ENCODE data around the gene MPG.
A peak's percentile ranks its signal among the peaks of the same experiment; 100 is the strongest.

The MPG gene

GRCh38 chr16:66309-67182, 11.5 kb upstream of the MPG start:
- peaks cover 0 to 36% (median 33%) of the 10 kb centered on the region in 5 donors for H3K36me3 ChIP-seq (ENCODE audit: control insufficient read depth in 5 of 5, insufficient read depth in 5 of 5, low read length in 5 of 5)
- H3K9ac ChIP-seq (ENCODE audit: low read length in 5 of 5) = peak overlapping the region in 1 of 5 donors; percentile 2
- peaks cover 2 to 60% (median 55%) of the 10 kb centered on the region in 5 donors for H3K4me1 ChIP-seq (ENCODE audit: control insufficient read depth in 5 of 5, insufficient read depth in 5 of 5, low read length in 5 of 5)
- no peaks in the 10 kb centered on the region for H3K9me3 ChIP-seq (ENCODE audit: control insufficient read depth in 5 of 5, low read length in 5 of 5)
- peaks cover 0 to 3% (median 0%) of the 10 kb centered on the region in 5 donors for H3K27me3 ChIP-seq (ENCODE audit: control insufficient read depth in 5 of 5, insufficient read depth in 4 of 5, low read length in 5 of 5)
- no peak overlapping the region for H3K27ac ChIP-seq (ENCODE audit: low read depth, low read length)
- no peak overlapping the region for H3K4me3 ChIP-seq (ENCODE audit: low read depth in 1 of 5, low read length in 5 of 5)

DNA sequence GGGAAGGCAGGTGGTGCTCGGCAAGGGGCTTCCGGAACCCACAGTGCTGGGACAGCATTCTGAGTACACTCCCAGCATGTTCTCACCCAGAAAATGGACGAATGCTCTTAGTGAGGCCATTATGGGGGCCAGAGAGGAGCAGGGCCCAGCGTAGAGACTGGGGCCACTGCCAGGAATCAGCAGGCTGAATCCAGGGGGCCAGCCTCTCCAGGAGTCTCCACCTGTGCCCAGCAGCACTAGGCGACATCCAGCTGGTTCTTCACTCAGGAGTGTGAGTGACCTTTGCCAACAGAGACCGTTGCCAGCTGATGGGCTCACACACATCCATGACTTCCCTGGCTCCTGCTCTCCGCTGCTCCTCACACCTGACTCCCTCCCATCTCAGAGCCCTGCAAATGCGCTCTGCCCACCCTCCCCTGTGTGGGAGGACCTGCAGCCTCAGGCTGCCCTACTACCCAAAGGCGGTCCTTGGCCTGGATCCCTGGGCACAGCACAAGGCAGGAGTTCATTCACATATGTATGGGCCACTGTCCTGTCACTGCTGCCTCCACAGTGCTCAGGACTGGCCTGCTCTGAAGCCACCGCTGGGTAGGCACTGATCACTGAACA, 10.7 kb upstream of the MPG start:
- H3K9ac ChIP-seq (ENCODE audit: low read length in 5 of 5) = peak overlapping the region in 1 of 5 donors; percentile 25
- H3K4me3 ChIP-seq (ENCODE audit: low read depth in 1 of 5, low read length in 5 of 5) = no peak overlapping the region

DNA sequence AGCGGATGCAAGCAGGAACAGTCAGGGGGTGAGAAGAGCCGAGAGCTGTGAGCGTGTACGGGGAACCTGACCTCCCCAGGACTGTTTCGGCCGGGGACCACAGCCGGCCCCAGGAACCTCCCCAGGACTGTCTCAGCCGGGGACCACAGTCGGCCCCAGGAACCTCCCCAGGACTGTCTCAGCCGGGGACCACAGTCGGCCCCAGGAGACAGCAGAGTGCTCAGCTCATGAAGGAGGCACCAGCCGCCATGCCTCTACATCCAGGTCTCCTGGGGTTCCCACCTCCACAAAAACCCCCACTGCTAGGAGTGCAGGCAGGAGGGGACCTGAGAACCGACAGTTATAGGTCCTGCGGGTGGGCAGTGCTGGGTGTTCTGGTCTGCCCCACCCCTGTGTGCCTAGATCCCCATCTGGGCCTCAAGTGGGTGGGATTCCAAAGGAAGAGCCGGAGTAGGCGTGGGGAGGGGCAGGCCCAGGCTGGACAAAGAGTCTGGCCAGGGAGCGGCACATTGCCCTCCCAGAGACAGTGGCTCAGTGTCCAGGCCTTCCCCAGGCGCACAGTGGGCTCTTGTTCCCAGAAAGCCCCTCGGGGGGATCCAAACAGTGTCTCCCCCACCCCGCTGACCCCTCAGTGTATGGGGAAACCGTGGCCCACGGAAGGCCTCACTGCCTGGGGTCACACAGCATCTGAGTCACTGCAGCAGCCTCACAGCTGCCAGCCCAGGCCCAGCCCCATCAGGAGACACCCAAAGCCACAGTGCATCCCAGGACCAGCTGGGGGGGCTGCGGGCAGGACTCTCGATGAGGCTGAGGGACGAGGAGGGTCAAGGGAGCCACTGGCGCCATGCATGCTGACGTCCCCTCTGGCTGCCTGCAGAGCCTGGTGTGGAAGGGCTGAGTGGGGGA, 9.9 kb upstream of the MPG start:
- H3K9ac ChIP-seq (ENCODE audit: low read length in 5 of 5) = peak overlapping the region in 2 of 5 donors; percentile 30 to 32
- H3K9me3 ChIP-seq (ENCODE audit: control insufficient read depth in 5 of 5, low read length in 5 of 5) = no peaks in the 10 kb centered on the region
- H3K27ac ChIP-seq (ENCODE audit: low read depth, low read length) = no peak overlapping the region
- peaks cover 0 to 20% (median 18%) of the 10 kb centered on the region in 5 donors for H3K36me3 ChIP-seq (ENCODE audit: control insufficient read depth in 5 of 5, insufficient read depth in 5 of 5, low read length in 5 of 5)
- peaks cover 4 to 70% (median 65%) of the 10 kb centered on the region in 5 donors for H3K4me1 ChIP-seq (ENCODE audit: control insufficient read depth in 5 of 5, insufficient read depth in 5 of 5, low read length in 5 of 5)
- H3K4me3 ChIP-seq (ENCODE audit: low read depth in 1 of 5, low read length in 5 of 5) = no peak overlapping the region
- H3K27me3 ChIP-seq (ENCODE audit: control insufficient read depth in 5 of 5, insufficient read depth in 4 of 5, low read length in 5 of 5) = peaks cover 0 to 5% (median 0%) of the 10 kb centered on the region in 5 donors

More for the DNA sequence above, 10.7 kb upstream of the MPG start:
- Histone ChIP-seq H3K9me3 (ENCODE audit: control insufficient read depth in 5 of 5, low read length in 5 of 5) (no peaks in the 10 kb centered on the region), H3K4me1 (ENCODE audit: control insufficient read depth in 5 of 5, insufficient read depth in 5 of 5, low read length in 5 of 5) (peaks cover 2 to 65% (median 59%) of the 10 kb centered on the region in 5 donors), H3K27me3 (ENCODE audit: control insufficient read depth in 5 of 5, insufficient read depth in 4 of 5, low read length in 5 of 5) (peaks cover 0 to 3% (median 0%) of the 10 kb centered on the region in 5 donors), H3K36me3 (ENCODE audit: control insufficient read depth in 5 of 5, insufficient read depth in 5 of 5, low read length in 5 of 5) (peaks cover 0 to 28% (median 26%) of the 10 kb centered on the region in 5 donors), H3K27ac (ENCODE audit: low read depth, low read length) (no peak overlapping the region)

- peaks cover 0 to 5% (median 0%) of the 10 kb centered on the region in 5 donors for H3K27me3 ChIP-seq (ENCODE audit: control insufficient read depth in 5 of 5, insufficient read depth in 4 of 5, low read length in 5 of 5)
- H3K4me3 ChIP-seq (ENCODE audit: low read depth in 1 of 5, low read length in 5 of 5) = no peak overlapping the region
- peaks cover 0 to 9% (median 8%) of the 10 kb centered on the region in 5 donors for H3K36me3 ChIP-seq (ENCODE audit: control insufficient read depth in 5 of 5, insufficient read depth in 5 of 5, low read length in 5 of 5)
- H3K9ac ChIP-seq (ENCODE audit: low read length in 5 of 5) = peak overlapping the region in 2 of 5 donors; percentile 21 to 42
- H3K27ac ChIP-seq (ENCODE audit: low read depth, low read length) = no peak overlapping the region
- peaks cover 4 to 80% (median 73%) of the 10 kb centered on the region in 5 donors for H3K4me1 ChIP-seq (ENCODE audit: control insufficient read depth in 5 of 5, insufficient read depth in 5 of 5, low read length in 5 of 5)
- no peaks in the 10 kb centered on the region for H3K9me3 ChIP-seq (ENCODE audit: control insufficient read depth in 5 of 5, low read length in 5 of 5)
These were observed 8.8 kb upstream of the MPG start for GRCh38 chr16:69181-69580.

- H3K27me3 ChIP-seq (ENCODE audit: control insufficient read depth in 5 of 5, insufficient read depth in 4 of 5, low read length in 5 of 5) = peaks cover 0 to 5% (median 0%) of the 10 kb centered on the region in 5 donors
- H3K9me3 ChIP-seq (ENCODE audit: control insufficient read depth in 5 of 5, low read length in 5 of 5) = no peaks in the 10 kb centered on the region
- H3K27ac ChIP-seq (ENCODE audit: low read depth, low read length) = peak overlapping the region; percentile 62
- peak overlapping the region; percentile 56 to 76 (median 73) for H3K4me3 ChIP-seq (ENCODE audit: low read depth in 1 of 5, low read length in 5 of 5)
- no peaks in the 10 kb centered on the region for H3K36me3 ChIP-seq (ENCODE audit: control insufficient read depth in 5 of 5, insufficient read depth in 5 of 5, low read length in 5 of 5)
- peak overlapping the region in 3 of 5 donors; percentile 66 to 81 (median 76) for H3K9ac ChIP-seq (ENCODE audit: low read length in 5 of 5)
- peaks cover 6 to 90% (median 84%) of the 10 kb centered on the region in 5 donors for H3K4me1 ChIP-seq (ENCODE audit: control insufficient read depth in 5 of 5, insufficient read depth in 5 of 5, low read length in 5 of 5)
These were observed 6.8 kb upstream of the MPG start for GRCh38 chr16:71210-71539.

DNA sequence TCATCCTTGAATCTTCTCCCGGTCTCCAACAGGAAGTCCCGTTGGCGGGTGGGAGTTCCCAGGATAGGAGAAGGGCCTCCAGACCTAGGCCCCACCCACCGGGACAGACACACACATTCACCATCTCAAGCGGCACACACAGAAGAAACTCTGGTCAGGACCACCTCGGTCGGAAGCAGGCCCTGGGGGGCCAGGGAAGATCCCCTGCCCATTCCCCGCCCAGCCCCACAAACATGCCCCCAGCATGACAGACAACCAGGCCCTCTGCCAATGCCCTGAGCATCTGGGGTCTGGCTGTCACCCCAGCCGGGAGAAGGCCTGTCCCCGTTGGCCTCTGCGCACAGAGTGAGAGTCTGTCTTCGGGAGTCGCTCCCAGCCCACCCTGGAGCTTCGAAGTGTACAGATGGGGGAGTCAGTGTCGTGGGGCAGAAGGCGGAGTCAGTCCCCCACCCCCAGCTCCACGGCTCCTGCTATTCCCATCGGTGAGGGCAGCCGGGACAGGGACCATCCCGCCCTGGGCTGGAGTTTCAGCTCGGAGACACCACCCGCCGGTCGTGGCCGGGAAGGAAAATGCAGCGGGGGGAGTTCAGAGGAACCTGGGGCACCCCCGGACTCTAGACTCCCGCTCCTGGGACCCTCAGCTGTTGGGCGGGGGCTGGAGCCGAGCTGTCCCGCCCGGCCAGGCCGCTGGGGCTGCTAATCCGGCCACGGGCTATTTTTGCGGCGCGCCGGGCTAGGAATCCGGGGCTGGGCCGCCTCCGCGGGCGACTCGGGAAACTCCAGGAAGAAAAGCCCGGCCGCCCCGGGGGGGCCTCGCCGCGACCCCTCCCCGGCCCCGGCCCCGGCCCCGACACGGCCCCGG, 6.3 kb upstream of the MPG start:
- H3K9ac ChIP-seq (ENCODE audit: low read length in 5 of 5) = peak overlapping the region in 4 of 5 donors; percentile 66 to 81 (median 72)

GRCh38 chr16:72561-73548, 5.2 kb upstream of the MPG start, which contains the start of gene RHBDF1:
TSS of gene RHBDF1 (minus strand) at chr16:72631. CDS start at chr16:65015, 7,616 bp downstream.
- Histone ChIP-seq H3K9ac (ENCODE audit: low read length in 5 of 5) (peak within 1 kb of the TSS in 4 of 5 donors; percentile 66 to 81 (median 72)), H3K27me3 (ENCODE audit: control insufficient read depth in 5 of 5, insufficient read depth in 4 of 5, low read length in 5 of 5) (peaks cover 0 to 5% (median 0%) of the 10 kb centered on the region in 5 donors), H3K4me1 (ENCODE audit: control insufficient read depth in 5 of 5, insufficient read depth in 5 of 5, low read length in 5 of 5) (peaks cover 11 to 91% (median 84%) of the 10 kb centered on the region in 5 donors), H3K36me3 (ENCODE audit: control insufficient read depth in 5 of 5, insufficient read depth in 5 of 5, low read length in 5 of 5) (no peaks in the 10 kb centered on the region), H3K4me3 (ENCODE audit: low read depth in 1 of 5, low read length in 5 of 5) (peak within 1 kb of the TSS; percentile 56 to 76 (median 73)), H3K27ac (ENCODE audit: low read depth, low read length) (peak within 1 kb of the TSS; percentile 72), H3K9me3 (ENCODE audit: control insufficient read depth in 5 of 5, low read length in 5 of 5) (no peaks in the 10 kb centered on the region)

More for the DNA sequence above, 6.3 kb upstream of the MPG start:
- H3K27me3 ChIP-seq (ENCODE audit: control insufficient read depth in 5 of 5, insufficient read depth in 4 of 5, low read length in 5 of 5) = peaks cover 0 to 5% (median 0%) of the 10 kb centered on the region in 5 donors
- peak overlapping the region; percentile 62 for H3K27ac ChIP-seq (ENCODE audit: low read depth, low read length)
- H3K4me3 ChIP-seq (ENCODE audit: low read depth in 1 of 5, low read length in 5 of 5) = peak overlapping the region; percentile 56 to 76 (median 73)
- H3K9me3 ChIP-seq (ENCODE audit: control insufficient read depth in 5 of 5, low read length in 5 of 5) = no peaks in the 10 kb centered on the region
- H3K4me1 ChIP-seq (ENCODE audit: control insufficient read depth in 5 of 5, insufficient read depth in 5 of 5, low read length in 5 of 5) = peaks cover 9 to 90% (median 84%) of the 10 kb centered on the region in 5 donors
- no peaks in the 10 kb centered on the region for H3K36me3 ChIP-seq (ENCODE audit: control insufficient read depth in 5 of 5, insufficient read depth in 5 of 5, low read length in 5 of 5)

DNA sequence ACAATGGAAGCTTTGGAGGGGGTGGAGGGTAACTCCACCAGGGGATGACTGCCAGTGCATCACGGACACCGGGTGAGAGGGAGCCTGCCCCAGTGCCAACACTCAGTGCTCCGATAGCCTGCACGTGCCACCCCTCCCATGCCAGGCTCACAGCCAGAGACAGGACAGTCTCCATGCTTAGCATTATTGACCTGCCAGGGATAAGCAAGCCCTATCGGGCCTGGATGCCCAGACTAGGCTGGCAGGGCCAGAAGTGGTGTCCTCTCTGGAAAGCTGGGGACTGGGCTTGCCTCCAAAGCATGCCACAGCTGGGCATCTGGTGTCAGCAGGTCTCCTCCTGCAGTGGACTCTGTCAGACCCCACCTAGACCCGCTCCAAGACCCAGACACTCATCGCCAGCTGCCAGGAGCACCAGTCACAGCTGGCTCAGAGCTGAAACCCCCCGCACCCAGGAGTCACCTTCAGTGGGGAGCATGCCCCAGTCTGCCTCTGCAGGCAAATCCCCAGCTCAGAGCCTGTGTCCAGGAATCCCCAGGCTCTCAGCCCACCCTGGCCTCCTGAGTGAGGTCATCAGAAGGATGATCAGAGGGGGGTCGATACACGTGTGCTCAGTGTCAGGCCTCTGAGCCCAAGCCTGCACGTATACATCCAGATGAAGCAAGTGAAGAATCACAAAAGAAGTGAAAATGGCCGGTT, 3.8 kb upstream of the MPG start:
- H3K27ac ChIP-seq (ENCODE audit: low read depth, low read length) = peak overlapping the region; percentile 72
- H3K9ac ChIP-seq (ENCODE audit: low read length in 5 of 5) = no peak overlapping the region
- no peaks in the 10 kb centered on the region for H3K9me3 ChIP-seq (ENCODE audit: control insufficient read depth in 5 of 5, low read length in 5 of 5)
- peaks cover 11 to 91% (median 80%) of the 10 kb centered on the region in 5 donors for H3K4me1 ChIP-seq (ENCODE audit: control insufficient read depth in 5 of 5, insufficient read depth in 5 of 5, low read length in 5 of 5)
- no peaks in the 10 kb centered on the region for H3K36me3 ChIP-seq (ENCODE audit: control insufficient read depth in 5 of 5, insufficient read depth in 5 of 5, low read length in 5 of 5)
- H3K4me3 ChIP-seq (ENCODE audit: low read depth in 1 of 5, low read length in 5 of 5) = no peak overlapping the region
- peaks cover 0 to 5% (median 0%) of the 10 kb centered on the region in 5 donors for H3K27me3 ChIP-seq (ENCODE audit: control insufficient read depth in 5 of 5, insufficient read depth in 4 of 5, low read length in 5 of 5)
